Tibial nerve (tissue), 4 donors: Measurements from ENCODE around the gene STIM1.

Experiments
- EP300 ChIP-seq, 2 donors: sonication (generic); formaldehyde crosslinking; IDR thresholded peaks; one replicate each; pipeline ENCODE4 v1.6.1; 2017; ENCODE audit warnings: antibody characterized with exemption in 2 of 2, mild to moderate bottlenecking in 1 of 2
- POLR2A ChIP-seq, 2 donors: fragments of 450-650 bp; IDR thresholded peaks; one replicate each; pipeline ENCODE4 v1.6.1; 2017; ENCODE audit warnings: antibody characterized with exemption in 2 of 2, mild to moderate bottlenecking in 2 of 2, moderate library complexity in 2 of 2
- TF ChIP-seq, protein P1 (sequence below), 5 experiments: fragments of 200-600 bp in 3 of 5; fragments of 450-650 bp in 2 of 5; sonication (generic) in 3 of 5; IDR thresholded peaks; one replicate each; pipeline ENCODE4 v1.5.1; 2016 to 2019; ENCODE audit warnings: antibody characterized with exemption in 5 of 5, mild to moderate bottlenecking in 3 of 5, moderate library complexity in 2 of 5

DNA sequence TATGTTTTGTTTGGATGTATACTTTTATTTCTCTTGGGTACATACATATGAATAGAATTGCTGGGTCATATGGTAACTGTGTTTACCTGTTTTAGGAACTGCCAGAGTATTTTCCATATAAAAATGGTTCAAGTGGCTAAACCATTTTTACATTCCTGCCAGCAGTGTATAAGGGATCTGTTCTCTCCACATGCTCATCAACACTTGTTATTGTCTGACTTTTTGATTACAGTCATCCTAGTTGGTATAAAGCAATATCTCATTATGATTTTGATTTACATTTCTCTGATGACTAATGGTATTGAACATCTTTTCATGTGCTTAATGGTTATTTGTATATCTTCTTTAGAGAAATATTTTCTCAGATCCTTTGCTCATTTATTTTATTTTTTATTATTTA lies 134.9 kb downstream of the STIM1 start:
- TF ChIP-seq, protein P1, sequence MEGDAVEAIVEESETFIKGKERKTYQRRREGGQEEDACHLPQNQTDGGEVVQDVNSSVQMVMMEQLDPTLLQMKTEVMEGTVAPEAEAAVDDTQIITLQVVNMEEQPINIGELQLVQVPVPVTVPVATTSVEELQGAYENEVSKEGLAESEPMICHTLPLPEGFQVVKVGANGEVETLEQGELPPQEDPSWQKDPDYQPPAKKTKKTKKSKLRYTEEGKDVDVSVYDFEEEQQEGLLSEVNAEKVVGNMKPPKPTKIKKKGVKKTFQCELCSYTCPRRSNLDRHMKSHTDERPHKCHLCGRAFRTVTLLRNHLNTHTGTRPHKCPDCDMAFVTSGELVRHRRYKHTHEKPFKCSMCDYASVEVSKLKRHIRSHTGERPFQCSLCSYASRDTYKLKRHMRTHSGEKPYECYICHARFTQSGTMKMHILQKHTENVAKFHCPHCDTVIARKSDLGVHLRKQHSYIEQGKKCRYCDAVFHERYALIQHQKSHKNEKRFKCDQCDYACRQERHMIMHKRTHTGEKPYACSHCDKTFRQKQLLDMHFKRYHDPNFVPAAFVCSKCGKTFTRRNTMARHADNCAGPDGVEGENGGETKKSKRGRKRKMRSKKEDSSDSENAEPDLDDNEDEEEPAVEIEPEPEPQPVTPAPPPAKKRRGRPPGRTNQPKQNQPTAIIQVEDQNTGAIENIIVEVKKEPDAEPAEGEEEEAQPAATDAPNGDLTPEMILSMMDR (IDR thresholded peaks at IDR 0.05) = no peak
- TF ChIP-seq EP300 (IDR thresholded peaks at IDR 0.05) (no peak), POLR2A (IDR thresholded peaks at IDR 0.05) (no peak)
